HG03135 (cell line): ENCODE data around the gene ISL1.

Source experiments
- ATAC-seq: cut with Tn5 transposase; IDR thresholded peaks from one replicate; pipeline ENCODE4 v1.9.1; 2021; ENCODE audit warnings: mild to moderate bottlenecking, moderate library complexity; ENCODE audit not compliant: unreplicated experiment

ISL1 gene

DNA sequence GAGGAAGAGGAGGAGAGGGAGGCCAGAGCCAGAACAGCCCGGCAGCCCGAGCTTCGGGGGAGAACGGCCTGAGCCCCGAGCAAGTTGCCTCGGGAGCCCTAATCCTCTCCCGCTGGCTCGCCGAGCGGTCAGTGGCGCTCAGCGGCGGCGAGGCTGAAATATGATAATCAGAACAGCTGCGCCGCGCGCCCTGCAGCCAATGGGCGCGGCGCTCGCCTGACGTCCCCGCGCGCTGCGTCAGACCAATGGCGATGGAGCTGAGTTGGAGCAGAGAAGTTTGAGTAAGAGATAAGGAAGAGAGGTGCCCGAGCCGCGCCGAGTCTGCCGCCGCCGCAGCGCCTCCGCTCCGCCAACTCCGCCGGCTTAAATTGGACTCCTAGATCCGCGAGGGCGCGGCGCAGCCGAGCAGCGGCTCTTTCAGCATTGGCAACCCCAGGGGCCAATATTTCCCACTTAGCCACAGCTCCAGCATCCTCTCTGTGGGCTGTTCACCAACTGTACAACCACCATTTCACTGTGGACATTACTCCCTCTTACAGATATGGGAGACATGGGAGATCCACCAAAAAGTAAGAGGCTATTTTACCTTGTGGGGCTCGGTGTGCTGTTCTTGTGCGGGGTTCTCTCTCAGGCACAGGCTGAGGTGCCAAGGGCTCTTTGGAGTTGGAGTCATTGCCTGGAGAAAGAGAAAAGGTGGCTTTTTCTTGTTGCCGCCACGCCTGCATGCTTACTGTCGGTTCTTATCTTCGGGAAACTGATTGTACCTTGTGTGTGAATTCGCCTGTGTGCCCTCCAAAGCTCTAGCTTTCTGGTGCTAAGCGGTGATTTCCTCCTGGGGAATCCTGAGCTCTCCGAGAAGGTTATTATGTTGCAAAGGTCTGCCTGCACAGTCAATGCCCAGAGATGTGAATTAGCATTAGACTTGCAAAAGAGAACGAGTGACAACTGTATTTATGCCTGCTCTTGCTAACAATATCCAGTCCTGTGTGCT is at the start of gene ISL1:
TSS of gene ISL1 (plus strand) at position 318 of the 991 bp plus-strand sequence. CDS start at position 542, 224 bp downstream.
- no peak for ATAC-seq

DNA sequence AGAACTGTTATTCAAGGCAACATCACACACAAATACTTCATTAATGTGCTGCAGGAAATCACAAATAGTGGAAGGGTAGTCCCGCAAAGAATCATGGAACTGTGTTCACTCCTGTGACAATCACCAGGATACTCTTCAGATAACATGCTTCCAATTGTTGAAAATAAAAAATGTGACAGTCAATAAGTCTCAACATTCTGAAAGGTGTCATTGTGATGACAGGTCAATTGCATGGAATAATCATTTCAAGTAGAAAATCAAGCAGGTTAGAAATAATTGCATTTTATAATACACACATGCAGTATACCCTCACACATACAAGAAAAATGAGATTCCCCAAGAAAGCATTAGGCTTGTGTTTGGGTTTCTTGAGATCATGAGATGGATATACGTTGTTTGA is 46.4 kb upstream of the ISL1 start:
- no peak for ATAC-seq

DNA sequence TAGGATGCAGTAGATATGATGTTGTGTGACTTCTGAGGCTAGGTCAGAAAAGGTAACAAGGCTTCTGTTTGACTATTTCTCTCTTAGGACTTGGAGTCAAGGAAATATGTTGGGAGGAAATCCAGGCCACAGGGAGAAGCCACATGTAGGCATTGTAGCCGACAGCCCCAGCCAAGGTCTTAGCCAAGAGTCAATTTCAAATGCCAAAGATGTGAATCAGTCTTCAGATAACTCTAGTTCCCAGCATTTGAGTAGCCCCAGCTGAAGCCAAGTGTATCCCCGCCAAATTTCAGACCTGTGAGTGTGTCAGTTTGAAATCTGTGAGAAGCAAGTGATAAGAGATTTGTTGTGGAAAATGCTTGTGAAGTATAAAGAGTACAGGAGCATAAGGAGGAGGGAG is 38.1 kb upstream of the ISL1 start:
- no peak for ATAC-seq

DNA sequence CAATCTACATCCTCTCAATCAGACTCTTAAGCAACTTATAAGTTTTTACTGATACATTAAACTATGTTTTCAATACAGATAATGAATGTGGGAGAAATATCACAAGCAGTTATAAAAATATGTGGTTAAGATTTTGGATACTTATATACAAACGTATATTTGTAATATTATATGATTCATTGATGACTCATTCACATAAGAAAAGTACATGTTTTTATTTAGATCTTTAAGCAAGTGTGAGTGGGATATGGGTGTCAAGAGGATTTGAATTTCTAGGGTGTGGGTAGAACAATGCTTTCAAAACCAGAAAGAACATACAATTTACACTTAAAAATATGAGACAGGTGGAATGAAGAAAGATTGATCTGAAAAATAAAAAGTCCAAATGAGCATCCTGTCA is 36.1 kb upstream of the ISL1 start:
- ATAC-seq = no peak

DNA sequence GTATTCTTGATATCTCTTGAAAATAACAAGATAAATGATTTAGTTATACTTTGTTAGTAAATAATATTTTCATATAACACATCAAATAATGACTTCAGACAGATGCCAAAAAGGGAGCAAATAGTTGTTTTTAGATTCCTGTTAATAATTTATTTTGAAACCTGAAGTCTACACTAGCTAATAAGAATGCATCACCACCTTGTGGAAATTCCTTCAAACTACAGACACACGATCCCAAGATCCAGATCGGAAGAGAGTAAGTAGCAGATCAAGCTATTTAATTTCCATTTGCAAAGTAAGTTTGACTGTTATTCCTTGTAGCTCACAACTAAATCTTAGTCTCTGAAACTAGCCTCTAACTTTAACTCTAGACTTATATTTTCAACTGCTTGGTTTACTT is 35.5 kb upstream of the ISL1 start:
- no peak for ATAC-seq

DNA sequence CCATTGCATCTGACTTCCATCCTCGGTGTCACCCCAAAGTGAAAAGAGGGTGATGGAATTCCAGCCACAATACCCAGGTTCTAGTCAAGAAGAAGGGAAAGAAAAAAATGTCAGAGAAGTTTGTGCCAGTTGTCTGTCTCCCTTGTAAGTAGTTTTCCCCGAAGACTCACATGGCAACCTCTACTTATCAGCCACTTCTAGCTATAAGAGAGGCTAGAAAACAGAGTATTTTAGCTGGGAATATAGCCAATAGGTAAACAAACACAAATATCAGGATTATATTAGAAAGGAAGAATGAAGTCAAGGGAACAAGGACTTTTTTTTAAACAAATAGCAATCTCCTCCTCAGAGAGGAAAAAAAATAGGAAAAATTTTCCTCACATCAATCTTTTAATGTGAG is 12.2 kb upstream of the ISL1 start:
- no peak for ATAC-seq

DNA sequence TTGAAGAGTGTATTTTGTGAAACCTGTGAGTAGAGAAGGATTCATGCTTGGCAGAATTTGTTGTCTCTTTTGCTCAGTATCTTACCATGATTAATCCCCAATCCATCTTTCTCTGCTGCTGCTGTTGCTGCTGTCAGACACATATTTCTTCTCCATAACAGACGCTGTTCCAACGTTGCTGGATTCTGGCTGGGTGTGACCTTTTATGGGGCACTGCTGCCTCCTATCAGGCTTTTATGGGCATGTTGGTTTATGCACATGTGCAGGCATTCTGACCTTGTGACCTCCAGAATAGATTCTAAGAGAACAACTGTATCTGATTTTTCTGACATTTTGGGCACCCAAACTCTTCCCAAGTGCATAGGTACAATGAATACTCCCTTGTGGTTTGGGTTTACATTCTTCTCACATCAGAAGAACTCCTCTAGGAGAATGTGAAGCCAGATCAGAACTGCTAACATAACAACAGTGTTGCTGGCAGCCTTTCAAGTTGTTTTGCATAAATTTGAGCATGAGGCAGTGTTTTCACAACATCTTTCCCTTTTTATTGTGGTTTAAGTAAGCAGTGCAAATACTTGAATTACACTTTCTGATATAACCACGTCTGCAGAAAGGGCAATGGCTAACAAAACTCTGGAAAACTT is 9.2 kb upstream of the ISL1 start:
- no peak for ATAC-seq

DNA sequence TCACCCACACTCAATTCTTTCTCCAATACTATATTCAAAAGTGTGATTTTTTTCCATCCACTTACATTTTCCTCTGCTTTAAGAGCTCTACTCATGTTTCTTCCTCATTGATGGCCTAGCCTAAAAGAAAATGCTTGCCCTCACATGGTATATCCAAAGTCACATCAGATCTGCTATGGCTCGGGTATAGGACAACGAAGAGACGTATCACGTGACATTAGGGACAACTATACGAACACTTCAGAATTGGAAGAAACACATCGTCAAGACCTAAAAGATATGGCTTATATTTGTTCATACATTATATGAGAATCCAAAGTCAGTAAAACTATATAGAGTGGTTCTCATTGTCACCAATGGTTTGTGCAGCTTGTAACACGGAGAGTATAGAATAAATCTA is 8.2 kb upstream of the ISL1 start:
- ATAC-seq = no peak

DNA sequence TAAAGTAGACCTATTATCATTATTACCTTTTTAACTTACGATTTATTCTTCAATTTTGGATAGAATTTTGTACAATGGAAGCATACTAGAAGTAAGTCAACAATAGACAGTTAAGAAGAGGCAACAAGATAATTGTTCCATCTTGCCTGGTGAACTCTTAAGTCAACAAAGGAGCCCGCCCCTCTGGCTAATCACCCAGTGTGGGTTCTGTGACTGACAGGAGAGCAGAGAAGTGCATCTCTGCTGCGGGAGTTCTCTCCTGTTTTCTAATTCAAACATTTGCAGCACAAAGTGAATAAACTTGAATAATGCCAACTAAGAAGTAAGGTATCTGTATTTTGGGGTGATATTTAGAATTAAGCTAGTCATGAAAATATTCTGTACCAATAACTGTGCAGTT is 6.7 kb upstream of the ISL1 start:
- ATAC-seq = no peak

DNA sequence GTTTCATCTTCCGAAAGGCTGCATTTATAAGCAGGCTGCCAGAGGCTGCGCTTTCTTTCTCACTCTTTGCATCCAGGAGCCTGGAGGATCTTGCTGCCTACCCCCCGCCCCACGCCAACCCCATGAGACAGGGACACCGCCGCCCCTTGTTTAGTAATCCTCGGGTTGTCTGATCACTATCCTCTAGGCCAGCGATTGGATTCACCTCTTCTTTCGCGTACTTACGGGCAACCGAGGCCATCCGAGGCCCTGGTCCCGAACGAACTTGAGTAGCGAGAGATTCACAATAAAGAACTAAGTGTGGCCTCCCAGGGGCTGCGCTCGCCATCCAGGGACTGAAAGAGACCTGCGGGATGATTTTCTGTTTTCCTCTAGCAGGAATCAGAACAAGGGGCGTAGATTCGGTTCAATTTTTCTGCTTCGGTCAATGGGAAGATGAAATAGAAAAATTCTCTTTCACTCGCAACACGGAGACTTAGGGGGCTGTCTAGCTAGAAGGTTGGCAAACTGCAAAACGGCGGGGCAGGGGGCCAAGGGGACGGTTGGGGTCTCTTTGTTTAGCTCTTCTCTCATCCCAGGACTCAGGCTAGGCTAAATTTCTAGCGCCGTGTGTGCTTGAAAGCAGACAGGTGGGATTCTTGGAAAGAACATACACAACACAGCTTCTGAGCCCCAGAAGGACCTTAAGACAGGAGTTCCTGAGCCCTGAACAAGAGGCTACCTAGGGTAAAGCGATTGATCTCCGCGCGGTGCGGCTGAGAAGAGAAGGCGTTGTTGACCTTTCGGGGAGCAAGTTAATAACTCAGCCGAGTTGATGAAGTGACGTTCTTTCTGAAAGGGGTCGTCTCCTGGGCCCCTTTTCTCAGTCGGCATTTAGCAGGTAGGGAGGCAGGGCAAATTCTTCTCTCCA is 5.8 kb upstream of the ISL1 start:
- ATAC-seq = no peak

DNA sequence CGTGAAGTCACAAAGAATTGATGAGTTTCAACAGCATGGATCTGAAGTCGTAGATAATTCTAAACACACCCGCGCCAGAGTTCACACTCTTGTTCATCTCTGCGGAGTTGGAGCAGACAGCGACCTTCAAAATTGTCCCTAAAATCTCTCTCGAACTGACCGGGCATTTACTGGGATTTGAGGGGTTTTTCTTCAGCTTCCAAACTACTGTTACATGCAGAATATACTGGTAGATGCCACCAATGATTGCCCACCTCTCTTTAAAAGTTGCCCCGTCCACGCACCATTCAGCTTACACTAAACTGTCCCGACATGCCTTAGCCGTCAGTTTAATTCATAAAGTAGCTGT is 5.2 kb upstream of the ISL1 start:
- no peak for ATAC-seq

DNA sequence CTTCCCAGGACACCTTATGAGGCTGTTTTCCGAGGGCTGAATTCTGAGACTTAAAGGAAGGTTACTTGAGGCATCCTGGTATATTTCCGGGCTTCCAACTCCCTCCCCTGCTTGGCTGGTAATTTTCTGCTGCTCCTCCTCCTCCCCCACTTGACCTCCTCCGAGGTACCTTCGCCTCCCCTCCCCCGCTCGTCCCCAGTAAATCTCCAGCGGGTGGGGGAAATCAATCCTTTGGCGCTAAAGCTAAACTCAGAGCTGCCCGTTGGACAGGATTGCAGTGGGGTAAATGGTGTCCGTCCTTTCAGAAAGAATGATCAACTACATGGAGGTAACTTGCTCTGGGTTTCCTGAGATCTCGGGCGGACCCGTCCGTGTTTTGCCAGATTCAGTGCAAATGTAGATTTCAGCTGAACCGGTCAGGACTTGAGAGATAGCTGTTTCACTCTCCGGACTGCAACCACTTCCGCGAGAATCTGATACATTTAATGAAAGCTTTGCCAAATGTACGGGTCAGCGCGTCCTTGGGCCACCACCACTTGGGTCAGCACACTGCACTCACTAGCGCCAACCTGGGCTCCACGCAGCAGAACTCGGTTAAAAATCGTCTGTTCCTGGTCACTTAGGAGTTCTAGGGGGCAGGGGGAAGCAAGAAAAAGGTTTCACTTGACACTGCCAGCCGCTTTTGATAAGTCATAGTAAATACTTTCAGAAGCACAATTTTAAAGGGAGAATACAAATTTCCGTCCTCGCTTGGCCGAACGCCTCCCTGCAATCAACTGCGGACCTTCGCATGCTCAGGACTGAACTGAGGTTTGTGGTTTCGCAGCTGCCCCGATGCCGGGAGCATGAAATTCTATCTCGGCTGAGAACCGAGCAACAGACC is 4.6 kb upstream of the ISL1 start:
- ATAC-seq = no peak

DNA sequence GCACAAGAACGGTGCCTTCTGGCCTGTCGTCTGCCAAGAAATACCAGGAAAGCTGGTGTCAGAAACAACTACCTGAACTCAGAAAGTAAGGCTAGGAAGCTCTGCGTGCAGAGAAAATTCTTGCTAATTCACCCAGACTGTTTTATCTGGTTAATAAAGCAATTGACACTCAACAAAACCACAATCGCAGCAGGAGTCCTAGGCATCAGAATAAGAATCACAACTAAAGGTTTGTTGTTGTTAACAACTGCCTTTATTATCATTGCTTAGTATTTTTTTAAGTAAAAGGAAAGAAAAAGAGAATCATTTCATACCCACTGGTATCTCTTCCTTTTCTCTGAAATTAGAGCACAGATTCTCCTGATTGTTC is 3.9 kb upstream of the ISL1 start:
- ATAC-seq = no peak

DNA sequence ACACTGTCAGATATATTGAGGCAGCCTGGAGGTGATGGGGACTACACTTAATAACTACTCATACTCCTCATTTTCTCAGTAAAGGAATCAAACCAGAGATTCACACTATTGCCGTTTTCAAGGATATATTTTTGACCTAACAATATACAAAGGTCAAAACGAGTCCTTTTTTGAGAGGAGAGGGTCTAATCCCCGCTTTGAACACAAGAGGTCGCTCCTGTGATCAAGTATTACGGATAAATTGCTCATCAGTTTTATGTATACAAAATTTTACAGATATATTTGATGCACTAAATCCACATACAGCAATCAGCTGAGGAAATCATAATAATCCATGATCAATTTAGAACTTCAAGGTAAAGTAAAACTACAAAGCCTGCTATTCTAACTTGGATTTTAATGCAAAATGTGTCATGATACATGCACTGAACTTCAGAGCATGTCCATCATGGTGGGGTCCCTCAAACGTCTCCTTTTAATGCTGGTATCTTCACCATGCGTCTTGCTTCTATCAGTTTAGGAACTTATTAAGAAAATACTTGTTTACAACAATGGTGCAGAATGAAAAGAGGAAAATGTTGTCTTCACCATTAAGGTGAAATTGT is 2.5 kb upstream of the ISL1 start:
- ATAC-seq = no peak

DNA sequence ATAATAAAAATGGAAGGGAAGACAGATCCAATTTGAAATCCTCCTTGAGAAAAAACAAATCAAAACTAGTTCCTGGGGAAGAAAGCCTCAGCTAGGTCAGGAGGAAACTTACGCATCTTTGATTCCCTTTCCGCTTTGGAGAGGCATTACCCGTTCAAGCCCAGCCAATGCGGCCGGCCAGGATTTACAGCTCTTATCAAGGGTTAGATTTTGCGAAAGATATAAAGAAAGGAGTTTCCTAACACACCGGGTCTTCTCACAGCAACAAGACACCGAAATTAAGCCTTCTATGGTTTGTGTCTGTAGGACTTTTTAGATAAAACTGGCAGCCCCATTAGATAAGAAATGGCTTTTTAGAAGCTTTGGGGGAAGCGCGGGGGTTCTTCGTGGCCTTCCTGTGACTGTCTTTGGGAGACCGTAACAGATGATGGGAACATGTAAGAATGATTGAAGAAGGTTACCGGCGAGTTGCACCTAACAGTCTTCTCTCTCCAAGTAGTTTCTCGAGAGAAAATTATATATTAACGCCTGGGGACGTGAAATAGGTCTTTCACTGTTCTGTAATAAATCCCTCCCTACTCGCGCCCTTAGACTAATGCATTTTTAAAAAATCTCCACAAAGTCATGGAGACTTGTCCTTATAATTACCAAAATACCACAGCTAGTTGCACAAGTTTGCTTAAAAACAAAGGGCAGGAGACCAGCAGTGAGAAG is 1.3 kb upstream of the ISL1 start:
- no peak for ATAC-seq

DNA sequence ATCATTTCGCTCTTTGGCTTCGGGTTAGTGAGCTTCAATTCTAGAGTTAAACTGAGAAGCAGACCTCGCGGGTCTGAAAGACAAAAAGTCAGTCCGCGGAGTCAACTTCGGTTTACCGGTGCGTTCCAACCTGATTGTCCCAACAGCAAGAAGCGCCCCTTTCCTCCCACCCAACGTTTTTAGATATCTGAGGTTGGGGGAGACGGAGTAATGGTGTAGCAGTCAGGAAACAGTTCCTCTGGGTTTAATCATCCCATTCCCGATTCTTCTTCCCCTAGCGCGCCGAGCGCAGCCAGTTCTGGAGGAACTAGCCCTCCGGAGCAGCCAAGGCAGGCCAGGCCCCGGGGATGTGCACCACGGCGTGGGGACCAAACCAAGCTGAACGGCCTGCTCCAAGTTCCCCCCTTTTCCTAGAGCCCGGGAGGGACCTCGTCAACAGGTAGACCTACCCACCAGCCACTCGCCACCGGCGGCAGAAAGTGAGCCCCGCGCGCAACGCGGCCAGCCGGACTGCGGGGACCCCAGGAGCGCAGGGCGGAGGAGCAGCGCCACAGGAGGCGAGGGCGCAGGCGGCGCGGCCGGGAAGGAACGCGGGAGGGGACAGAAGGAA is 622 bp upstream of the ISL1 start:
- ATAC-seq = no peak

DNA sequence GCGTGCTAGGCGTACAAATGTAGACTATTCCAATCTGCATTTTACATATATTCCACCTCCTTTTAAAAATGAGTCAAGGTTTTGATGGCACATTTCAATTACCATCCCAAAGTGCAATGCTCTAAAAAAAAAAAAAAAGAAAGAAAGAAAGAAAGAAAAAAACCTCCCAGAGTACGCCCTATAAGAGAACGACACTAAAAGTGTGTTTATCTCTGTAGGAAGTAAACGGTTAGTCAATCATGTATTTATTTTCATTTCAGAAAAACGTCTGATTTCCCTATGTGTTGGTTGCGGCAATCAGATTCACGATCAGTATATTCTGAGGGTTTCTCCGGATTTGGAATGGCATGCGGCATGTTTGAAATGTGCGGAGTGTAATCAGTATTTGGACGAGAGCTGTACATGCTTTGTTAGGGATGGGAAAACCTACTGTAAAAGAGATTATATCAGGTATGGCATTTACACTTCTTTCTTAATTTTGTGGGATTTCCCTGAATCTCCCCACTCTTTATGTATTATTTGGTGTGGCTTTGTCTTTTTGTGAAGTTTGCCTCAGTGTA is 1.1 kb downstream of the ISL1 start:
- no peak for ATAC-seq

DNA sequence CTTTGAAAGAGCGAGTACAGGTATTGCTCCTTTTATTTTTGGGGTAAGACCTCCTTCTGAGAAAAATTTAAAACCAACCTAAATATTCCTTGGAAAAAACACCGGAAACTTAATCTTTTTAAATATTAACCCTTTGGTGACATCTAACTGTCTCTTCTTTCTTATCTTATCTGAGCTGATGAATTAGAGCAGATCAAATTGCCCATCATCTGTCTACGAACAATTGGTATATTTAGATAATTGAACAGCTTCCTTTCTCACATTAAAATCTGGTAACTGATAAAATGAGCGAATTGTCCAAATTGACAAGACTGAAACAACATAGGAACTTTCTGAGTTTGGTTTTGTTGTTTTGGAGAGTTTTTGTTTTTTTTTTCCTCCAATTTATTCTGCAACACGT is 2.0 kb downstream of the ISL1 start:
- no peak for ATAC-seq
